ENCODE data around the gene MYOC.

GRCh38 chr1:171643156-171643555 is 9.3 kb downstream of the MYOC start:
- TF ChIP-seq TARDBP (IDR thresholded peaks at IDR 0.05) = no peak
- no peak for TF ChIP-seq SP1 (IDR thresholded peaks at IDR 0.05)
- no peak for TF ChIP-seq FOXK2 (IDR thresholded peaks at IDR 0.05)
- TF ChIP-seq L3MBTL2 (conservative IDR thresholded peaks at IDR 0.05) = no peak
